GM21423 (cell line): ENCODE data around the gene CDH24.
"Not testable (repeated sequence)": the region's sequence is repeated elsewhere in the genome, so short reads cannot be mapped to it uniquely, and the experiment has no call there.

ENCODE experiments used
- ATAC-seq: cut with Tn5 transposase; IDR thresholded peaks from one replicate; pipeline ENCODE4 v1.9.1; 2021; ENCODE audit warnings: mild to moderate bottlenecking, moderate library complexity; ENCODE audit not compliant: unreplicated experiment

CDH24 gene

GRCh38 chr14:23023795-23024152 is 33.5 kb downstream of the CDH24 start:
- no peak for ATAC-seq

- no peak for ATAC-seq
These were observed 34.1 kb downstream of the CDH24 start for GRCh38 chr14:23023022-23023794.

GRCh38 chr14:23021889-23022442 is 35.4 kb downstream of the CDH24 start:
- ATAC-seq = no peak

GRCh38 chr14:23021434-23021833 is 35.9 kb downstream of the CDH24 start:
- ATAC-seq = no peak

GRCh38 chr14:23020143-23021128 is 36.9 kb downstream of the CDH24 start:
- no peak for ATAC-seq

- ATAC-seq = no peak
These were observed 39.2 kb downstream of the CDH24 start for GRCh38 chr14:23018107-23018506.

- no peak for ATAC-seq
These were observed 40.2 kb downstream of the CDH24 start for GRCh38 chr14:23017091-23017490.

GRCh38 chr14:23015618-23016017 is 41.7 kb downstream of the CDH24 start:
- ATAC-seq = no peak

GRCh38 chr14:23013749-23014054 is 43.6 kb downstream of the CDH24 start:
- ATAC-seq = not testable (repeated sequence)

GRCh38 chr14:23013054-23013748 is 44.1 kb downstream of the CDH24 start:
- ATAC-seq = no peak

GRCh38 chr14:23009939-23010726 is 47.2 kb downstream of the CDH24 start, which contains the start of gene C14orf93:
Gene C14orf93, minus strand, starts transcription at chr14:23010143. Its CDS starts 11,120 bp downstream, at chr14:22999023.
- peak; percentile 33 for ATAC-seq

GRCh38 chr14:23009483-23009938 is 47.8 kb downstream of the CDH24 start:
- no peak for ATAC-seq

GRCh38 chr14:23008831-23009230 is 48.5 kb downstream of the CDH24 start:
- ATAC-seq = no peak

GRCh38 chr14:23006544-23007419 is 50.5 kb downstream of the CDH24 start:
- ATAC-seq = peak; percentile 94

GRCh38 chr14:23006188-23006534 is 51.2 kb downstream of the CDH24 start:
- ATAC-seq = no peak

GRCh38 chr14:23005451-23006187 is 51.7 kb downstream of the CDH24 start:
- ATAC-seq = no peak

GRCh38 chr14:23004274-23004673 is 53.0 kb downstream of the CDH24 start:
- ATAC-seq = not testable (repeated sequence)

- no peak for ATAC-seq
These were observed 54.7 kb downstream of the CDH24 start for GRCh38 chr14:23002592-23002991.

- no peak for ATAC-seq
These were observed 56.5 kb downstream of the CDH24 start for GRCh38 chr14:23000860-23001259.
